ENCODE measurements around the gene GPRIN1.

- TF ChIP-seq, protein P1, sequence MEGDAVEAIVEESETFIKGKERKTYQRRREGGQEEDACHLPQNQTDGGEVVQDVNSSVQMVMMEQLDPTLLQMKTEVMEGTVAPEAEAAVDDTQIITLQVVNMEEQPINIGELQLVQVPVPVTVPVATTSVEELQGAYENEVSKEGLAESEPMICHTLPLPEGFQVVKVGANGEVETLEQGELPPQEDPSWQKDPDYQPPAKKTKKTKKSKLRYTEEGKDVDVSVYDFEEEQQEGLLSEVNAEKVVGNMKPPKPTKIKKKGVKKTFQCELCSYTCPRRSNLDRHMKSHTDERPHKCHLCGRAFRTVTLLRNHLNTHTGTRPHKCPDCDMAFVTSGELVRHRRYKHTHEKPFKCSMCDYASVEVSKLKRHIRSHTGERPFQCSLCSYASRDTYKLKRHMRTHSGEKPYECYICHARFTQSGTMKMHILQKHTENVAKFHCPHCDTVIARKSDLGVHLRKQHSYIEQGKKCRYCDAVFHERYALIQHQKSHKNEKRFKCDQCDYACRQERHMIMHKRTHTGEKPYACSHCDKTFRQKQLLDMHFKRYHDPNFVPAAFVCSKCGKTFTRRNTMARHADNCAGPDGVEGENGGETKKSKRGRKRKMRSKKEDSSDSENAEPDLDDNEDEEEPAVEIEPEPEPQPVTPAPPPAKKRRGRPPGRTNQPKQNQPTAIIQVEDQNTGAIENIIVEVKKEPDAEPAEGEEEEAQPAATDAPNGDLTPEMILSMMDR (IDR thresholded peaks at IDR 0.05) = no peak
- TF ChIP-seq POLR2A (IDR thresholded peaks at IDR 0.05) = no peak
These were observed 29.3 kb upstream of the GPRIN1 start for GRCh38 chr5:176639208-176639607.

Measured in right lobe of liver (tissue), 4 donors.